ENCODE data around the gene SAP30BP.

Gene SAP30BP

DNA sequence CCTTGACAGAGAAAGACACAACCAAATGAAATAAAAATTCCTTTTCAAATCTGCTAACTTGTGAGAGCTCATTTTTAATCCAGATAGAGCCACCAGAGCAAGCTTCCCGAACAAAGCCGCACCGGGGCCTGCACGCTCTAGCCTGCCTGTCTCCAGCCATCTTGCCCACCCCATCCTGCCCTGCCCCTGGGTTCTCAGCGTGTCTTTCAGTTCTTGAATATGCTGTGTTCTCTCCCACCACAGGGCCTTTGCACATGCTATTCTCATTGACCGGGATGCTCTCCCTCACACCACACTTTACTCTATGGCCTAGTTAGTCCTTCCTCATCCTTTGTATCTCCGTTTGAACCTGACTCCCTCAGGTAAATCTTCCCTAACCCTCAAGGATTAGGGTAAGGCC, 19.2 kb upstream of the SAP30BP start:
- TF ChIP-seq, protein P1, sequence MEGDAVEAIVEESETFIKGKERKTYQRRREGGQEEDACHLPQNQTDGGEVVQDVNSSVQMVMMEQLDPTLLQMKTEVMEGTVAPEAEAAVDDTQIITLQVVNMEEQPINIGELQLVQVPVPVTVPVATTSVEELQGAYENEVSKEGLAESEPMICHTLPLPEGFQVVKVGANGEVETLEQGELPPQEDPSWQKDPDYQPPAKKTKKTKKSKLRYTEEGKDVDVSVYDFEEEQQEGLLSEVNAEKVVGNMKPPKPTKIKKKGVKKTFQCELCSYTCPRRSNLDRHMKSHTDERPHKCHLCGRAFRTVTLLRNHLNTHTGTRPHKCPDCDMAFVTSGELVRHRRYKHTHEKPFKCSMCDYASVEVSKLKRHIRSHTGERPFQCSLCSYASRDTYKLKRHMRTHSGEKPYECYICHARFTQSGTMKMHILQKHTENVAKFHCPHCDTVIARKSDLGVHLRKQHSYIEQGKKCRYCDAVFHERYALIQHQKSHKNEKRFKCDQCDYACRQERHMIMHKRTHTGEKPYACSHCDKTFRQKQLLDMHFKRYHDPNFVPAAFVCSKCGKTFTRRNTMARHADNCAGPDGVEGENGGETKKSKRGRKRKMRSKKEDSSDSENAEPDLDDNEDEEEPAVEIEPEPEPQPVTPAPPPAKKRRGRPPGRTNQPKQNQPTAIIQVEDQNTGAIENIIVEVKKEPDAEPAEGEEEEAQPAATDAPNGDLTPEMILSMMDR (conservative IDR thresholded peaks at IDR 0.05; ENCODE audit: low read depth) = no peak
- ChIA-PET CTCF (interaction anchor here (1.0 kb wide), 1 partner anchor 14 kb away, joined by 4 read pairs; the partner anchor contains the start of gene SMIM5), POLR2A (ENCODE audit: low non-redundant PET) (no interaction called here)
- DNase-seq (ENCODE audit: low spot score) = no peak
- peak overlapping the region; percentile 68; the same call in 1 of the 2 replicates for H3K27ac ChIP-seq

DNA sequence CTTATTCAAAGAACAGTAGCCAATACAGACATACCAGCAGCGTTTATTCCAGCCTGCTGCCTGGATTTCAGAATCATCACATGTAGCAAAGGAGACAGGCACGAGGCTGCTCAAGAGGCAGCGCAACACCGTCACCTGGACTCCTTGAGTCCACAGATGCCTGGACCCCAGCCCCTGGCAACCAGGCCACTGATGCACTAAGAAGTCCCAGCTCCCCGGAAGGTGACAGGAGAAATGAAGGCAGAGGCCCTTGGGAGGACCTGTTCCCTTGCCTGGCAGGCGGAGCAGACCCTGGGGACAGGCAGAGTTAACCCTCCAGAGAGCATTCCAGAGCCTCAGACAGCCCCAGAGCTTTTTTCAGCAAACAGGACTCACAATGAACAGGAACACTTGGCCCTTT, 17.5 kb upstream of the SAP30BP start:
- peak overlapping the region; percentile 6 for H3K27ac ChIP-seq
- no peak for DNase-seq (ENCODE audit: low spot score)
- CTCF ChIA-PET = interaction anchor here (0.5 to 7.1 kb wide), 2 partner anchors 16 to 120 kb away, joined by 3 to 54 read pairs; partner anchors contain the start of gene SMIM5
- TF ChIP-seq, protein P1 (conservative IDR thresholded peaks at IDR 0.05; ENCODE audit: low read depth) = no peak
- POLR2A ChIA-PET (ENCODE audit: low non-redundant PET) = no interaction called here

DNA sequence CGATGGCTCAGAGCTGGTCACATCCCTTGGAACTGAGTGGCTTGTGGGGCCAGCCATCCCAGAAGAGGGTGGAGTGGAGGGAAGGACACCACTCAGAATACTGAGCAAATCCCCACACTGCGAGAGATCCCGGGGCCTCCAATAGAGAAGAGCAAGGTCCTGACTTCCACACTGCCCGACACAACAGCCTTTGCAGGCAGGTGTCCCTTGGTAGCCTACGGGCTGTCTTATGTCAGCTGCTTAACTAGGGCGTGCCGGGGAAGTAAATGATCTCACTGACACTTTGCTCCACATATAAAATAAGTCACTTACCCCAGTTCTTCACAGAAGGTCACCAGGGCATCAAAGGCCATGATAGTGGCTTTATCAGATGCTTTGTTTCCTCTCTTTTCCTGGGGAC, 16.3 kb upstream of the SAP30BP start:
- CTCF ChIA-PET = interaction anchor here (0.5 to 7.1 kb wide), 2 partner anchors 17 to 31 kb away, joined by 5 to 54 read pairs; partner anchors contain the start of gene SMIM5
- no peak overlapping the region for H3K27ac ChIP-seq
- no peak for DNase-seq (ENCODE audit: low spot score)
- POLR2A ChIA-PET (ENCODE audit: low non-redundant PET) = no interaction called here
- TF ChIP-seq, protein P1 (conservative IDR thresholded peaks at IDR 0.05; ENCODE audit: low read depth) = no peak

DNA sequence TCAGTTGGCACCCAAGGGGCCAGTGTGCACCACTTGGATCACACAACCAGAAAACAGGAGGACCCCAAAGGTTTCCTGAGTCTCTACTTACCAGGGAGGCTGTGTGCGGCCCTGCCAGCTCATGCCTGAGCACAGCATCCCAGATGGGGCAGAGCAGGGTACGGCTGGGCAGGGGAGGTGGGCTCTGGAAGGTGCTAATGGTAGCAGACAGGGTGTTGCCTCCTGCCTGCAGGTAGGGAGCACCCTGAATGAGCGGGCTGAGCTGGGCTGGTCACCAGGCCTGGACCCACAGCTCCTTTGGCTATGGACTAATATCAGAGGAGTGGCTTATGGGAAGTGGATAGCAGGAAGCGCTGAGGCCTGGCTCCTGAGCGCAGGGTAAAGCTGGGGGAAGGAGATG, 14.8 kb upstream of the SAP30BP start:
- POLR2A ChIA-PET (ENCODE audit: low non-redundant PET) = no interaction called here
- H3K27ac ChIP-seq = peak overlapping the region; percentile 10; the same call in 1 of the 2 replicates
- DNase-seq (ENCODE audit: low spot score) = no peak
- CTCF ChIA-PET = interaction anchor here (0.6 to 7.1 kb wide), 3 partner anchors 14 to 316 kb away, joined by 3 to 54 read pairs (median 5); partner anchors contain the start of gene SMIM5
- TF ChIP-seq, protein P1 (conservative IDR thresholded peaks at IDR 0.05; ENCODE audit: low read depth) = no peak

DNA sequence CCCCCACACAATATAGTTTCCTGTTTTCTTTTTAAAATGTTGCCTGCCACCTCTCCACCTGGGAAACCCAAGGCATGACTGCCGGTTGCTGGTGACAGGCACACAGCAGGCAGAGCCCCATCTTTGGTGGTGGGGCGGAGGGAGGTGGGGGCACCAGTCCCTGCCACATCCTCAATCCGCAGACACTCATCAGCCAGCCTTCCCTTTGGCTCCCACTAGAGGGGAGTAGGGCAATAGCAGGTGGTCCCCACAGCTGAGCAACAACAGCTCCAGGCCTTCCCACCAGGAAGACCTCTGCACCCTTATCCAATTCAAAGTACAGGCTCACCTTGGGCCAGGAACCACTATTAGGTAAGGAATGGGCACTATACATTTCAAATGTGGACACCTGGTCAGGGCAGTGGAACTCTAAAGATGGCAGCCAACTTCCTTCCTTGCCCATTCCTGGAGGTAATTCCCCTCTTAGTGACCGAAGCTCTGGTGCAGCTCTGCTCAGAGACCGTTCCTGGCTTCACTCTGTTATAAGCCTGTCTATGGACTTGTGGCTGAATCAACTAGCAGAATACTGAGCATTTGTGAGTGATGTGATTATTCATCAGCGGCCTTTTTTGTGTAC, 14.1 kb upstream of the SAP30BP start:
- TF ChIP-seq, protein P1 (conservative IDR thresholded peaks at IDR 0.05; ENCODE audit: low read depth) = peak; percentile 79
- peak overlapping the region; percentile 10; the same call in 1 of the 2 replicates for H3K27ac ChIP-seq
- POLR2A ChIA-PET (ENCODE audit: low non-redundant PET) = interaction anchor here (0.6 to 0.9 kb wide), 2 partner anchors 20 to 382 kb away, joined by 3 read pairs; partner anchors contain the start of gene SMIM5
- CTCF ChIA-PET = interaction anchor here (0.5 to 7.1 kb wide), 5 partner anchors 15 to 252 kb away, joined by 3 to 54 read pairs (median 4); partner anchors contain the start of genes MRPL38 and SMIM5
- peak; percentile 26 for DNase-seq (ENCODE audit: low spot score)

DNA sequence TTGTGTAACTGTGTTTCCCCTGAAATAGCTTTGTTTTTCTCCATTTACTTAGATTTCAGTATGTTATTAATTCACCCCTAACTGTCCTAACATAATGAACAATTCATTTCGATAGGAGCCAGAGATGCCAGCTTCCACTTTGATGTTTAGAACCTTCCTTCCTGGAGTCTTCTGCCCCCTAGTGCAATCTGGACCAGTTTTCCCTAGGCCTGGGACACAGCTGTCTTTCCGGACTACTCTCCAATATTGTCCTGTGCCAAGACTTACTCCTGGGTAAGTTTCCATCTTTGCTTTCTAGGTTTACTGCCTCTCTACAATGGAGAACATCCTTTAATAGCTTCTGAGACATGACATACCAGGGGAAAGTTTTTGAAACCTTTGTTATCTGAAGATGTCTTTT, 13.0 kb upstream of the SAP30BP start:
- DNase-seq (ENCODE audit: low spot score) = no peak
- ChIA-PET POLR2A (ENCODE audit: low non-redundant PET) (no interaction called here), CTCF (interaction anchor here (0.5 to 7.1 kb wide), 13 partner anchors 8 to 292 kb away, joined by 3 to 54 read pairs (median 3); partner anchors contain the start of genes RECQL5, SAP30BP and SMIM5)
- TF ChIP-seq, protein P1 (conservative IDR thresholded peaks at IDR 0.05; ENCODE audit: low read depth) = peak; percentile 16; the same call in 1 of the 2 replicates
- H3K27ac ChIP-seq = no peak overlapping the region
